H9 (cell line): ENCODE results near the gene PLSCR5. TPM values are rescaled to one million over a fixed set of nuclear protein-coding genes. Genes with fewer than 3 reads are reported as not detected.

Experiments used
- DNase-seq: peaks from one replicate; pipeline ENCODE4 v3.0.0-alpha.2; 2017
- H2AFZ ChIP-seq: one replicate; pipeline ENCODE4 v1.6.1; 2013; ENCODE audit warnings: mild to moderate bottlenecking, low read length, control low read depth, moderate library complexity
- H2AK5ac ChIP-seq: 2 replicates; pipeline ENCODE4 v1.6.1; 2013; ENCODE audit warnings: low read length, control low read depth, mixed read lengths; ENCODE audit not compliant: insufficient read length
- H2BK120ac ChIP-seq: one replicate; pipeline ENCODE4 v1.6.1; 2013; ENCODE audit warnings: low read depth, mild to moderate bottlenecking, low read length, control low read depth, inconsistent platforms; ENCODE audit not compliant: poor library complexity, severe bottlenecking
- H2BK12ac ChIP-seq: 2 replicates; pipeline ENCODE4 v1.6.1; 2013; ENCODE audit warnings: low read length, control low read depth, mixed read lengths, low read depth; ENCODE audit not compliant: insufficient read length
- H2BK15ac ChIP-seq: 2 replicates; pipeline ENCODE4 v1.6.1; 2013; ENCODE audit warnings: low read depth, low read length, control low read depth
- H2BK20ac ChIP-seq: one replicate; pipeline ENCODE4 v1.6.1; 2013; ENCODE audit warnings: low read depth, mild to moderate bottlenecking, low read length, control low read depth, inconsistent platforms; ENCODE audit not compliant: poor library complexity, severe bottlenecking
- H2BK5ac ChIP-seq: 2 replicates; pipeline ENCODE4 v1.6.1; 2013; ENCODE audit warnings: low read length, control low read depth, mixed read lengths; ENCODE audit not compliant: insufficient read length
- H3K14ac ChIP-seq: 2 replicates; pipeline ENCODE4 v1.6.1; 2013; ENCODE audit warnings: low read length, control low read depth; ENCODE audit not compliant: insufficient read depth
- H3K18ac ChIP-seq: 2 replicates; pipeline ENCODE4 v1.6.1; 2013; ENCODE audit warnings: low read depth, mild to moderate bottlenecking, mixed read lengths, low read length, control low read depth; ENCODE audit not compliant: insufficient read length
- H3K23ac ChIP-seq: 2 replicates; pipeline ENCODE4 v1.6.1; 2013; ENCODE audit warnings: low read length, control low read depth, mixed read lengths, low read depth; ENCODE audit not compliant: insufficient read length
- H3K23me2 ChIP-seq: 2 replicates; pipeline ENCODE4 v1.6.1; 2013; ENCODE audit warnings: low read depth, mild to moderate bottlenecking, mixed read lengths, low read length, control low read depth; ENCODE audit not compliant: insufficient read length, poor library complexity, severe bottlenecking
- H3K27ac ChIP-seq: 2 replicates; pipeline ENCODE4 v1.5.1; 2013; ENCODE audit warnings: low read length, control low read depth, mixed read lengths, low read depth; ENCODE audit not compliant: insufficient read length
- H3K27me3 ChIP-seq: 2 replicates; pipeline ENCODE4 v1.6.1; 2013; ENCODE audit warnings: low read length, control low read depth, inconsistent platforms; ENCODE audit not compliant: insufficient read depth
- H3K4ac ChIP-seq: 2 replicates; pipeline ENCODE4 v1.6.1; 2013; ENCODE audit warnings: low read depth, mild to moderate bottlenecking, control low read depth, inconsistent platforms, low read length, moderate library complexity
- H3K4me1 ChIP-seq: 2 replicates; pipeline ENCODE4 v1.6.1; 2013; ENCODE audit warnings: low read length, control low read depth, inconsistent platforms; ENCODE audit not compliant: insufficient read depth
- H3K4me2 ChIP-seq: 2 replicates; pipeline ENCODE4 v1.6.1; 2013; ENCODE audit warnings: low read length, control low read depth, mixed read lengths; ENCODE audit not compliant: insufficient read length, insufficient read depth
- H3K56ac ChIP-seq: 2 replicates; pipeline ENCODE4 v1.6.1; 2013; ENCODE audit warnings: low read depth, mild to moderate bottlenecking, mixed read lengths, low read length, control low read depth; ENCODE audit not compliant: insufficient read length
- H3K79me1 ChIP-seq: 2 replicates; pipeline ENCODE4 v1.6.1; 2013; ENCODE audit warnings: low read depth, mild to moderate bottlenecking, moderate library complexity, low read length, control low read depth, inconsistent platforms; ENCODE audit not compliant: insufficient read depth, poor library complexity, severe bottlenecking
- H3K79me2 ChIP-seq: 2 replicates; pipeline ENCODE4 v1.6.1; 2013; ENCODE audit warnings: low read length, control low read depth, inconsistent platforms; ENCODE audit not compliant: insufficient read depth
- H3K9ac ChIP-seq: 2 replicates; pipeline ENCODE4 v1.6.1; 2013; ENCODE audit warnings: low read length, control low read depth, mixed read lengths; ENCODE audit not compliant: insufficient read length; ENCODE audit errors: extremely low read depth
- H3K9me3 ChIP-seq: one replicate; pipeline ENCODE4 v1.6.1; 2013; ENCODE audit warnings: low read depth, low read length, inconsistent platforms; ENCODE audit not compliant: control insufficient read depth
- H3T11ph ChIP-seq: one replicate; pipeline ENCODE4 v1.6.1; 2013; ENCODE audit warnings: mild to moderate bottlenecking, low read length, control low read depth, inconsistent platforms
- H4K20me1 ChIP-seq: one replicate; pipeline ENCODE4 v1.6.1; 2013; ENCODE audit not compliant: control insufficient read depth, insufficient read length, insufficient read depth
- H4K5ac ChIP-seq: 2 replicates; pipeline ENCODE4 v1.6.1; 2013; ENCODE audit warnings: low read depth, mild to moderate bottlenecking, mixed read lengths, low read length, control low read depth; ENCODE audit not compliant: insufficient read length
- H4K8ac ChIP-seq: replicated peaks from 2 replicates; pipeline ENCODE4 v1.6.1; 2013; ENCODE audit warnings: low read length, control low read depth, mixed read lengths, low read depth; ENCODE audit not compliant: insufficient read length
- H4K91ac ChIP-seq: 2 replicates; pipeline ENCODE4 v1.6.1; 2013; ENCODE audit warnings: low read depth, mild to moderate bottlenecking, moderate library complexity, mixed read lengths, low read length, control low read depth; ENCODE audit not compliant: insufficient read length
- H3K27ac Mint-ChIP-seq, 3 experiments: 2 replicates in 2 of 3; 3 replicates in 1 of 3; pipeline ENCODE4 v1.8.0; 2020 to 2021; ENCODE audit warnings: mixed read lengths in 3 of 3, mild to moderate bottlenecking in 1 of 3, moderate library complexity in 1 of 3
- H3K27me3 Mint-ChIP-seq: 2 replicates; pipeline ENCODE4 v1.8.0; 2021; ENCODE audit warnings: low read depth, mild to moderate bottlenecking, moderate library complexity, mixed read lengths
- H3K36me3 Mint-ChIP-seq, 3 experiments: 2 replicates in 2 of 3; 3 replicates in 1 of 3; pipeline ENCODE4 v1.8.0; 2020 to 2021; ENCODE audit warnings: low read depth in 3 of 3, mixed read lengths in 3 of 3; ENCODE audit not compliant: insufficient read depth in 1 of 3
- H3K4me1 Mint-ChIP-seq, 2 experiments: 2 replicates each; pipeline ENCODE4 v1.8.0; 2020; ENCODE audit warnings: mixed read lengths in 2 of 2
- H3K4me3 Mint-ChIP-seq, 2 experiments: 2 replicates in 1 of 2; 3 replicates in 1 of 2; pipeline ENCODE4 v1.8.0; 2020 to 2021; ENCODE audit warnings: mild to moderate bottlenecking in 2 of 2, mixed read lengths in 2 of 2, moderate library complexity in 1 of 2
- H3K9me3 Mint-ChIP-seq, 2 experiments: 2 replicates in 1 of 2; 3 replicates in 1 of 2; pipeline ENCODE4 v1.8.0; 2020; ENCODE audit warnings: mild to moderate bottlenecking in 2 of 2, mixed read lengths in 2 of 2, moderate library complexity in 1 of 2
- CTCF ChIP-seq: fragments of 200-600 bp; sonication (generic); conservative IDR thresholded peaks from 3 replicates; pipeline ENCODE4 v1.8.0; 2021; ENCODE audit warnings: antibody characterized with exemption, mild to moderate bottlenecking
- WGBS: extraction: QIAGEN DNeasy Blood & Tissue Kit; methylation state at CpG from one replicate; pipeline ENCODE4 v1.1.7; 2013; ENCODE audit warnings: missing lambda C conversion rate, low lambda C conversion rate, mixed read lengths; ENCODE audit not compliant: insufficient read length; ENCODE audit errors: extremely low coverage; 5-methylcytosine and 5-hydroxymethylcytosine counted together
- total RNA-seq: library from RNA; stranded (reverse); gene quantifications from 2 replicates; pipeline ENCODE4 v1.2.1, GENCODE V29; 2021

PLSCR5 gene
- total RNA-seq, 1 experiment from 2014 or later: not detected

GRCh38 chr3:146561463-146561862 lies 43.7 kb downstream of the PLSCR5 start:
- Histone ChIP-seq H3K23me2 (no peaks in the 10 kb centered on the region), H2AFZ (no peak overlapping the region), H4K91ac (no peak overlapping the region), H2AK5ac (no peak overlapping the region), H3K9me3 (no peaks in the 10 kb centered on the region), H3K79me2 (no peaks in the 10 kb centered on the region), H3K18ac (no peak overlapping the region), H3K27ac (no peak overlapping the region), H3K56ac (no peak overlapping the region), H2BK12ac (no peak overlapping the region), H2BK5ac (no peak overlapping the region), H2BK15ac (no peak overlapping the region), H4K20me1 (no peaks in the 10 kb centered on the region), H3K9ac (no peak overlapping the region), H3K14ac (no peak overlapping the region), H3K79me1 (no peaks in the 10 kb centered on the region), H3K23ac (no peak overlapping the region), H3T11ph (no peak overlapping the region), H3K4me2 (no peak overlapping the region), H4K8ac (no peak overlapping the region), H3K4me1 (no peaks in the 10 kb centered on the region), H2BK20ac (no peak overlapping the region), H3K27me3 (no peaks in the 10 kb centered on the region), H2BK120ac (no peak overlapping the region), H3K4ac (no peak overlapping the region), H4K5ac (no peak overlapping the region)
- Mint-ChIP-seq H3K36me3 (peaks cover 2 to 17% (median 17%) of the 10 kb centered on the region in 3 experiments; a peak in 6 of 7 replicates), H3K4me3 (no peak overlapping the region), H3K9me3 (peaks cover 7 to 10% of the 10 kb centered on the region in 2 experiments; a peak in 4 of 5 replicates), H3K4me1 (no peaks in the 10 kb centered on the region), H3K27ac (no peak overlapping the region), H3K27me3 (peaks cover 2% of the 10 kb centered on the region; the same call in 1 of the 2 replicates)
- no peak for DNase-seq
- no CpG with 5 or more reads among the region's 1 CpG for WGBS
- no peak for TF ChIP-seq CTCF
